ENCODE measurements around the gene MAN2A1.

DNA sequence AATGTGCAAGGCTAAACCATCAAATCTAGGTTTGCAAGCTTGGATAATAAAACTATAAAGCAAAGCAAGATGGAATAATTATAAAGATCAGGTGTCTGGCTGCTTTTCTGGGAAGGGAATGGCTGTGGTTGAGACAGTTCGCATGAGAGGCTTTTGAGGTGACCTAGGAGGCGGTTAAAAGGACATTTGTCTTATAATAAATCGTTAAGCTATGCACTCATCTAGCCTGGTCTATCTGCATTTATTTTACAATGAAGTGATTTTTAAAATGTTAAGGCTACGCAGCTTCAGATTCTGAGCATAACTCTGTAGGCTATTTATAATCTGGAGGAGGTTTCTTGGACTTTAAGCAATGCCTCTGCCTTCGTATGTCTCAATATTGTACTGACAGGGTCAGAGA is 29.4 kb upstream of the MAN2A1 start:
- TF ChIP-seq, protein P1, sequence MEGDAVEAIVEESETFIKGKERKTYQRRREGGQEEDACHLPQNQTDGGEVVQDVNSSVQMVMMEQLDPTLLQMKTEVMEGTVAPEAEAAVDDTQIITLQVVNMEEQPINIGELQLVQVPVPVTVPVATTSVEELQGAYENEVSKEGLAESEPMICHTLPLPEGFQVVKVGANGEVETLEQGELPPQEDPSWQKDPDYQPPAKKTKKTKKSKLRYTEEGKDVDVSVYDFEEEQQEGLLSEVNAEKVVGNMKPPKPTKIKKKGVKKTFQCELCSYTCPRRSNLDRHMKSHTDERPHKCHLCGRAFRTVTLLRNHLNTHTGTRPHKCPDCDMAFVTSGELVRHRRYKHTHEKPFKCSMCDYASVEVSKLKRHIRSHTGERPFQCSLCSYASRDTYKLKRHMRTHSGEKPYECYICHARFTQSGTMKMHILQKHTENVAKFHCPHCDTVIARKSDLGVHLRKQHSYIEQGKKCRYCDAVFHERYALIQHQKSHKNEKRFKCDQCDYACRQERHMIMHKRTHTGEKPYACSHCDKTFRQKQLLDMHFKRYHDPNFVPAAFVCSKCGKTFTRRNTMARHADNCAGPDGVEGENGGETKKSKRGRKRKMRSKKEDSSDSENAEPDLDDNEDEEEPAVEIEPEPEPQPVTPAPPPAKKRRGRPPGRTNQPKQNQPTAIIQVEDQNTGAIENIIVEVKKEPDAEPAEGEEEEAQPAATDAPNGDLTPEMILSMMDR (IDR thresholded peaks at IDR 0.05): no peak
- TF ChIP-seq, protein P2, sequence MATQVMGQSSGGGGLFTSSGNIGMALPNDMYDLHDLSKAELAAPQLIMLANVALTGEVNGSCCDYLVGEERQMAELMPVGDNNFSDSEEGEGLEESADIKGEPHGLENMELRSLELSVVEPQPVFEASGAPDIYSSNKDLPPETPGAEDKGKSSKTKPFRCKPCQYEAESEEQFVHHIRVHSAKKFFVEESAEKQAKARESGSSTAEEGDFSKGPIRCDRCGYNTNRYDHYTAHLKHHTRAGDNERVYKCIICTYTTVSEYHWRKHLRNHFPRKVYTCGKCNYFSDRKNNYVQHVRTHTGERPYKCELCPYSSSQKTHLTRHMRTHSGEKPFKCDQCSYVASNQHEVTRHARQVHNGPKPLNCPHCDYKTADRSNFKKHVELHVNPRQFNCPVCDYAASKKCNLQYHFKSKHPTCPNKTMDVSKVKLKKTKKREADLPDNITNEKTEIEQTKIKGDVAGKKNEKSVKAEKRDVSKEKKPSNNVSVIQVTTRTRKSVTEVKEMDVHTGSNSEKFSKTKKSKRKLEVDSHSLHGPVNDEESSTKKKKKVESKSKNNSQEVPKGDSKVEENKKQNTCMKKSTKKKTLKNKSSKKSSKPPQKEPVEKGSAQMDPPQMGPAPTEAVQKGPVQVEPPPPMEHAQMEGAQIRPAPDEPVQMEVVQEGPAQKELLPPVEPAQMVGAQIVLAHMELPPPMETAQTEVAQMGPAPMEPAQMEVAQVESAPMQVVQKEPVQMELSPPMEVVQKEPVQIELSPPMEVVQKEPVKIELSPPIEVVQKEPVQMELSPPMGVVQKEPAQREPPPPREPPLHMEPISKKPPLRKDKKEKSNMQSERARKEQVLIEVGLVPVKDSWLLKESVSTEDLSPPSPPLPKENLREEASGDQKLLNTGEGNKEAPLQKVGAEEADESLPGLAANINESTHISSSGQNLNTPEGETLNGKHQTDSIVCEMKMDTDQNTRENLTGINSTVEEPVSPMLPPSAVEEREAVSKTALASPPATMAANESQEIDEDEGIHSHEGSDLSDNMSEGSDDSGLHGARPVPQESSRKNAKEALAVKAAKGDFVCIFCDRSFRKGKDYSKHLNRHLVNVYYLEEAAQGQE (IDR thresholded peaks at IDR 0.05; ENCODE audit: insufficient read depth in 1 of 2, low read depth in 2 of 2, low read length in 1 of 2): no peak

Data from Panc1 (cell line).